H1 (cell line): ENCODE data around the gene LRRC4C. TPM values are rescaled to one million over a fixed set of nuclear protein-coding genes. Genes with fewer than 3 reads are reported as not detected.

Experiments
- CHD1 ChIP-seq: IDR thresholded peaks from 2 replicates; pipeline ENCODE4 v1.6.1; 2012; ENCODE audit warnings: low read depth, low read length, improper control_type of control experiment
- HDAC2 ChIP-seq, 2 experiments: fragments of 300-600 bp in 1 of 2; sonication (generic) in 1 of 2; IDR thresholded peaks; 2 replicates each; pipeline ENCODE4 v1.6.1; 2011 to 2012; ENCODE audit warnings: low read depth in 2 of 2, low read length in 2 of 2, mild to moderate bottlenecking in 2 of 2, moderate library complexity in 2 of 2, borderline replicate concordance in 1 of 2, inconsistent platforms in 1 of 2
- TAF7 ChIP-seq: optimal IDR thresholded peaks from 2 replicates; pipeline ENCODE3; 2011; ENCODE audit warnings: low read depth, mild to moderate bottlenecking, inconsistent platforms, low read length, moderate library complexity, borderline replicate concordance
- TBP ChIP-seq: IDR thresholded peaks from 2 replicates; pipeline ENCODE4 v1.6.1; 2011; ENCODE audit warnings: low read depth, low read length, improper control_type of control experiment
- polyA plus RNA-seq, 7 experiments: library from polyadenylated mRNA; depleted of rRNA in 3 of 7; stranded (reverse) in 5 of 7; unstranded in 2 of 7; fragments of >200 nt in 5 of 7; fragments of 200-250 nt in 2 of 7; gene quantifications; 1 replicate in 5 of 7; 2 replicates in 1 of 7; 4 replicates in 1 of 7; pipeline versions ENCODE4 v1.2.1 to v1.2.3, GENCODE V29; 2011 to 2013; ENCODE audit warnings: missing spikeins in 2 of 7, mixed read lengths in 2 of 7
- total RNA-seq: library from RNA; stranded (reverse); fragmentation: NEBNext Ultra II Directional; extraction: Animal tissue kit (Norgen Biotek cat#: 25700); gene quantifications from 2 replicates; pipeline ENCODE4 v1.2.1, GENCODE V29; 2021
- TF ChIP-seq, protein P1 (sequence below): fragments of 300-600 bp; sonication (generic); IDR thresholded peaks from 2 replicates; pipeline ENCODE4 v1.7.1; 2012; ENCODE audit warnings: low read length, moderate library complexity, mild to moderate bottlenecking, inconsistent platforms; ENCODE audit not compliant: insufficient replicate concordance
- TF ChIP-seq, protein P2 (sequence below): IDR thresholded peaks from 2 replicates; pipeline ENCODE4 v1.6.1; 2012; ENCODE audit warnings: inconsistent platforms

Gene LRRC4C
- total and polyA plus RNA-seq, 2 of the 8 experiments (the other 6 are each of a cell fraction or from before 2014, with no cell fraction given), result 0.23 to 2.2 TPM

DNA sequence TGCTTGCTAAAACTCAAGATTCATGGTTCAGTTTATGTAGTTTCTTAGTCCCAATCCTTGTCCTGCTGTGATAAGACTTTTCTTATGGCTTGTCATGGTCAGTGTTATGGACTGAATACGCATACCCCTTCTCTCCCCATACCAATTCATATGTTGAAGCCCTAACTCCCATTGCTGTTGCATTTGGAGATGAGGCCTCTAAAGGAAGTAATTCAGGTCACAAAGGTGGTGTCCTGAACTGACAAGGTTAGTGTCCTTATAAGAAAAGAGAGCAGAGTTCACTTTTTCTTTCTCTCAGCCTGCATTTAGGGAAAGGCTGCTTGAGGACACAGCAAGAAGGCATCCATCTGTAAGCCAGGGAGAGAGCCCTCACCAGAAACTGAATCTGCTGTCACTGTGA is 618.2 kb downstream of the LRRC4C start (continued):
- TF ChIP-seq, protein P1, sequence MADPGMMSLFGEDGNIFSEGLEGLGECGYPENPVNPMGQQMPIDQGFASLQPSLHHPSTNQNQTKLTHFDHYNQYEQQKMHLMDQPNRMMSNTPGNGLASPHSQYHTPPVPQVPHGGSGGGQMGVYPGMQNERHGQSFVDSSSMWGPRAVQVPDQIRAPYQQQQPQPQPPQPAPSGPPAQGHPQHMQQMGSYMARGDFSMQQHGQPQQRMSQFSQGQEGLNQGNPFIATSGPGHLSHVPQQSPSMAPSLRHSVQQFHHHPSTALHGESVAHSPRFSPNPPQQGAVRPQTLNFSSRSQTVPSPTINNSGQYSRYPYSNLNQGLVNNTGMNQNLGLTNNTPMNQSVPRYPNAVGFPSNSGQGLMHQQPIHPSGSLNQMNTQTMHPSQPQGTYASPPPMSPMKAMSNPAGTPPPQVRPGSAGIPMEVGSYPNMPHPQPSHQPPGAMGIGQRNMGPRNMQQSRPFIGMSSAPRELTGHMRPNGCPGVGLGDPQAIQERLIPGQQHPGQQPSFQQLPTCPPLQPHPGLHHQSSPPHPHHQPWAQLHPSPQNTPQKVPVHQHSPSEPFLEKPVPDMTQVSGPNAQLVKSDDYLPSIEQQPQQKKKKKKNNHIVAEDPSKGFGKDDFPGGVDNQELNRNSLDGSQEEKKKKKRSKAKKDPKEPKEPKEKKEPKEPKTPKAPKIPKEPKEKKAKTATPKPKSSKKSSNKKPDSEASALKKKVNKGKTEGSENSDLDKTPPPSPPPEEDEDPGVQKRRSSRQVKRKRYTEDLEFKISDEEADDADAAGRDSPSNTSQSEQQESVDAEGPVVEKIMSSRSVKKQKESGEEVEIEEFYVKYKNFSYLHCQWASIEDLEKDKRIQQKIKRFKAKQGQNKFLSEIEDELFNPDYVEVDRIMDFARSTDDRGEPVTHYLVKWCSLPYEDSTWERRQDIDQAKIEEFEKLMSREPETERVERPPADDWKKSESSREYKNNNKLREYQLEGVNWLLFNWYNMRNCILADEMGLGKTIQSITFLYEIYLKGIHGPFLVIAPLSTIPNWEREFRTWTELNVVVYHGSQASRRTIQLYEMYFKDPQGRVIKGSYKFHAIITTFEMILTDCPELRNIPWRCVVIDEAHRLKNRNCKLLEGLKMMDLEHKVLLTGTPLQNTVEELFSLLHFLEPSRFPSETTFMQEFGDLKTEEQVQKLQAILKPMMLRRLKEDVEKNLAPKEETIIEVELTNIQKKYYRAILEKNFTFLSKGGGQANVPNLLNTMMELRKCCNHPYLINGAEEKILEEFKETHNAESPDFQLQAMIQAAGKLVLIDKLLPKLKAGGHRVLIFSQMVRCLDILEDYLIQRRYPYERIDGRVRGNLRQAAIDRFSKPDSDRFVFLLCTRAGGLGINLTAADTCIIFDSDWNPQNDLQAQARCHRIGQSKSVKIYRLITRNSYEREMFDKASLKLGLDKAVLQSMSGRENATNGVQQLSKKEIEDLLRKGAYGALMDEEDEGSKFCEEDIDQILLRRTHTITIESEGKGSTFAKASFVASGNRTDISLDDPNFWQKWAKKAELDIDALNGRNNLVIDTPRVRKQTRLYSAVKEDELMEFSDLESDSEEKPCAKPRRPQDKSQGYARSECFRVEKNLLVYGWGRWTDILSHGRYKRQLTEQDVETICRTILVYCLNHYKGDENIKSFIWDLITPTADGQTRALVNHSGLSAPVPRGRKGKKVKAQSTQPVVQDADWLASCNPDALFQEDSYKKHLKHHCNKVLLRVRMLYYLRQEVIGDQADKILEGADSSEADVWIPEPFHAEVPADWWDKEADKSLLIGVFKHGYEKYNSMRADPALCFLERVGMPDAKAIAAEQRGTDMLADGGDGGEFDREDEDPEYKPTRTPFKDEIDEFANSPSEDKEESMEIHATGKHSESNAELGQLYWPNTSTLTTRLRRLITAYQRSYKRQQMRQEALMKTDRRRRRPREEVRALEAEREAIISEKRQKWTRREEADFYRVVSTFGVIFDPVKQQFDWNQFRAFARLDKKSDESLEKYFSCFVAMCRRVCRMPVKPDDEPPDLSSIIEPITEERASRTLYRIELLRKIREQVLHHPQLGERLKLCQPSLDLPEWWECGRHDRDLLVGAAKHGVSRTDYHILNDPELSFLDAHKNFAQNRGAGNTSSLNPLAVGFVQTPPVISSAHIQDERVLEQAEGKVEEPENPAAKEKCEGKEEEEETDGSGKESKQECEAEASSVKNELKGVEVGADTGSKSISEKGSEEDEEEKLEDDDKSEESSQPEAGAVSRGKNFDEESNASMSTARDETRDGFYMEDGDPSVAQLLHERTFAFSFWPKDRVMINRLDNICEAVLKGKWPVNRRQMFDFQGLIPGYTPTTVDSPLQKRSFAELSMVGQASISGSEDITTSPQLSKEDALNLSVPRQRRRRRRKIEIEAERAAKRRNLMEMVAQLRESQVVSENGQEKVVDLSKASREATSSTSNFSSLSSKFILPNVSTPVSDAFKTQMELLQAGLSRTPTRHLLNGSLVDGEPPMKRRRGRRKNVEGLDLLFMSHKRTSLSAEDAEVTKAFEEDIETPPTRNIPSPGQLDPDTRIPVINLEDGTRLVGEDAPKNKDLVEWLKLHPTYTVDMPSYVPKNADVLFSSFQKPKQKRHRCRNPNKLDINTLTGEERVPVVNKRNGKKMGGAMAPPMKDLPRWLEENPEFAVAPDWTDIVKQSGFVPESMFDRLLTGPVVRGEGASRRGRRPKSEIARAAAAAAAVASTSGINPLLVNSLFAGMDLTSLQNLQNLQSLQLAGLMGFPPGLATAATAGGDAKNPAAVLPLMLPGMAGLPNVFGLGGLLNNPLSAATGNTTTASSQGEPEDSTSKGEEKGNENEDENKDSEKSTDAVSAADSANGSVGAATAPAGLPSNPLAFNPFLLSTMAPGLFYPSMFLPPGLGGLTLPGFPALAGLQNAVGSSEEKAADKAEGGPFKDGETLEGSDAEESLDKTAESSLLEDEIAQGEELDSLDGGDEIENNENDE, result no peak
- TF ChIP-seq, protein P2, sequence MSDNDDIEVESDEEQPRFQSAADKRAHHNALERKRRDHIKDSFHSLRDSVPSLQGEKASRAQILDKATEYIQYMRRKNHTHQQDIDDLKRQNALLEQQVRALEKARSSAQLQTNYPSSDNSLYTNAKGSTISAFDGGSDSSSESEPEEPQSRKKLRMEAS, result no peak
- TF ChIP-seq CHD1 (no peak), TBP (no peak), TAF7 (no peak), HDAC2 (IDR thresholded peaks at IDR 0.05; ENCODE audit: borderline replicate concordance in 1 of 2, low read depth in 2 of 2, low read length in 2 of 2) (no peak)
